ENCODE data around the gene IFNLR1. TPM values are rescaled to one million over a fixed set of nuclear protein-coding genes. Genes with fewer than 3 reads are reported as not detected.

IFNLR1 gene
- total RNA-seq, 2 donors from 2014 or later, result 0.14 TPM; not detected in 1

DNA sequence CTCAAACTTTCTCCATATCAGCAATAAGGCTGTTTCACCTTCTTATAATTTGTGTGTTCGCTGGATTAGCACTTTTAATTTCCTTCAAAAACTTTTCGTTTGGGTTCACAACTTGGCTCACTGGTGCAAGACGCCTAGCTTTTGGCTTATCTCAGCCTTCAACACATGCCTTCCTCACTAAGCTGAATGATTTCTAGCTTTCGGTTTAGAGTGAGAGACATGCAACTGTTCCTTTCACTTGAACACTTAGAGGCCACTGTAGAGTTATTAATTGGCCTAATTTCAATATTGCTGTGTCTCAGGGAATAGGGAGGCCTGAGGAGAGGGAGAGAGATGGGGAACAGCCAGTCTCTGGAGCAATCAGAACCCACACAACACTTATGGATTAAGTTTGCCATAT is 41.2 kb upstream of the IFNLR1 start:
- Histone ChIP-seq H3K27me3 (replicated peaks; ENCODE audit: insufficient read depth) (no peaks in the 10 kb centered on the region), H3K27ac (no peak overlapping the region), H3K9me3 (no peaks in the 10 kb centered on the region), H3K4me1 (ENCODE audit: control insufficient read depth in 1 of 2, low read depth in 2 of 2) (no peaks in the 10 kb centered on the region), H3K36me3 (no peaks in the 10 kb centered on the region), H3K4me3 (no peak overlapping the region)
- TF ChIP-seq, protein P1, sequence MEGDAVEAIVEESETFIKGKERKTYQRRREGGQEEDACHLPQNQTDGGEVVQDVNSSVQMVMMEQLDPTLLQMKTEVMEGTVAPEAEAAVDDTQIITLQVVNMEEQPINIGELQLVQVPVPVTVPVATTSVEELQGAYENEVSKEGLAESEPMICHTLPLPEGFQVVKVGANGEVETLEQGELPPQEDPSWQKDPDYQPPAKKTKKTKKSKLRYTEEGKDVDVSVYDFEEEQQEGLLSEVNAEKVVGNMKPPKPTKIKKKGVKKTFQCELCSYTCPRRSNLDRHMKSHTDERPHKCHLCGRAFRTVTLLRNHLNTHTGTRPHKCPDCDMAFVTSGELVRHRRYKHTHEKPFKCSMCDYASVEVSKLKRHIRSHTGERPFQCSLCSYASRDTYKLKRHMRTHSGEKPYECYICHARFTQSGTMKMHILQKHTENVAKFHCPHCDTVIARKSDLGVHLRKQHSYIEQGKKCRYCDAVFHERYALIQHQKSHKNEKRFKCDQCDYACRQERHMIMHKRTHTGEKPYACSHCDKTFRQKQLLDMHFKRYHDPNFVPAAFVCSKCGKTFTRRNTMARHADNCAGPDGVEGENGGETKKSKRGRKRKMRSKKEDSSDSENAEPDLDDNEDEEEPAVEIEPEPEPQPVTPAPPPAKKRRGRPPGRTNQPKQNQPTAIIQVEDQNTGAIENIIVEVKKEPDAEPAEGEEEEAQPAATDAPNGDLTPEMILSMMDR (IDR thresholded peaks at IDR 0.05), result no peak
- DNase-seq (ENCODE audit: low spot score), result no peak
- no peak for ATAC-seq (ENCODE audit: insufficient number of reproducible peaks, low FRiP score, low read depth)

DNA sequence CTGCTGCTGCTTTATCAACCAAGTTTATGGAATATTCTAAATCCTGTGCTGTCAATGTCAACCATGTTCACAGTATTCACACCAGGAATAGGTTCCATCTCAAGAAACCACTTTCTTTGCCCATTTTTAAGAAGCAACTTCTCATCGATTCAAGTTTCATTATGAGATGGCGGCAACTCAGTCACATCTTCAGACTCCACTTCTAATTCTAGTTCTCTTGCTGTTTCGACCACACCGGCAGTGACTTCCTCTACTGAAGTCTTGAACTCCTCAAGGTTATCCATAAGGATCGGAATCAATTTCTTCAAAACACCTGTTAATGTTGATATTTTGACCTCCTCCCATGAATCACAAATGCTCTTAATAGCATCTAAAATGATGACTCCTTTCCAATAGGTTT is 39.7 kb upstream of the IFNLR1 start:
- no peaks in the 10 kb centered on the region for H3K9me3 ChIP-seq
- no peaks in the 10 kb centered on the region for H3K36me3 ChIP-seq
- ATAC-seq (ENCODE audit: insufficient number of reproducible peaks, low FRiP score, low read depth) (no peak), DNase-seq (ENCODE audit: low spot score) (no peak)
- H3K27ac ChIP-seq, result no peak overlapping the region
- TF ChIP-seq, protein P1 (IDR thresholded peaks at IDR 0.05), result no peak
- no peaks in the 10 kb centered on the region for H3K4me1 ChIP-seq (ENCODE audit: control insufficient read depth in 1 of 2, low read depth in 2 of 2)
- no peak overlapping the region for H3K4me3 ChIP-seq
- no peaks in the 10 kb centered on the region for H3K27me3 ChIP-seq (replicated peaks; ENCODE audit: insufficient read depth)

DNA sequence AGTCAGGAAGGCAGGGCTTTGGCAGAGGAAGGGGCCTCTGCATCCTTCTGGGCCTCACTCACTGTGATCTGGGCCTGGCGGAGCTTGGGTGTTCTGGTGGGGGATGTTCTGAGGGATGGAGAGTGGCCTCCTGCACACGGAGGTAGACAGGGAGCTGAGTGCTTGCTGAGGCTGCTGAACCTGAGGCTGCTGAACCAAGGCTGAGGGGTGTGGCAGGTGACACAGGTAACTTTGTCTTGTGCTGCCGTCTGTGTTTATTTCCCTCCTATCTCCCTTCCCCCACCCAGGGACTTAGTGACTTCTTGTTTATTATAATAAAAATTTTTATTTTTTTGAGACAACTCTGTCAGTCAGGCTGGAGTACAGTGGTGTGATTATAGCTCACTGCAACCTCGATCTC is 37.7 kb upstream of the IFNLR1 start:
- H3K36me3 ChIP-seq, result no peaks in the 10 kb centered on the region
- no peaks in the 10 kb centered on the region for H3K9me3 ChIP-seq
- no peak overlapping the region for H3K4me3 ChIP-seq
- H3K27ac ChIP-seq, result no peak overlapping the region
- ATAC-seq (ENCODE audit: insufficient number of reproducible peaks, low FRiP score, low read depth) (no peak), DNase-seq (ENCODE audit: low spot score) (no peak)
- TF ChIP-seq, protein P1 (IDR thresholded peaks at IDR 0.05), result no peak
- H3K27me3 ChIP-seq (replicated peaks; ENCODE audit: insufficient read depth), result no peaks in the 10 kb centered on the region
- H3K4me1 ChIP-seq (ENCODE audit: control insufficient read depth in 1 of 2, low read depth in 2 of 2), result no peaks in the 10 kb centered on the region

DNA sequence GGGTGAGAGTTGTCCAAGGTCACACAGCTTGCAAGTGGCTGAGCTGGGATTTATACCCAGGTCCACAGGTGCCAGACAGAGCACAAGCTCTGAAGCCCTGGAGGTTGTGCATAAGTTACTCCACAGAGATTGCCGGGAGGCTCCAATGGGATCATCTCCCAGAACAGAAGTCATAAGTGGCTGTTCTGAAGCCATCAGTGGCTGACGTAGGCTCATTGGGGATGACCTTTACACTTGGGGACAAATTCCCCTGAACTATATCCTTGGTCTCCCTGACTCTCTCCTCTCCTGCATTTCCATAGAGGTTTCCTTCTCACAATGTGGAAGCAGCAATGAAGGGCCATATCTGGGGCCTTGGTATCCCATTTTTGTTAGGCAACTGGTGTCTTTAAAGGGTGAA is 37.0 kb upstream of the IFNLR1 start:
- Histone ChIP-seq H3K4me1 (ENCODE audit: control insufficient read depth in 1 of 2, low read depth in 2 of 2) (no peaks in the 10 kb centered on the region), H3K4me3 (no peak overlapping the region), H3K9me3 (no peaks in the 10 kb centered on the region), H3K36me3 (no peaks in the 10 kb centered on the region), H3K27ac (no peak overlapping the region), H3K27me3 (replicated peaks; ENCODE audit: insufficient read depth) (no peaks in the 10 kb centered on the region)
- DNase-seq (ENCODE audit: low spot score), result no peak
- ATAC-seq (ENCODE audit: insufficient number of reproducible peaks, low FRiP score, low read depth), result no peak
- TF ChIP-seq, protein P1 (IDR thresholded peaks at IDR 0.05), result no peak

DNA sequence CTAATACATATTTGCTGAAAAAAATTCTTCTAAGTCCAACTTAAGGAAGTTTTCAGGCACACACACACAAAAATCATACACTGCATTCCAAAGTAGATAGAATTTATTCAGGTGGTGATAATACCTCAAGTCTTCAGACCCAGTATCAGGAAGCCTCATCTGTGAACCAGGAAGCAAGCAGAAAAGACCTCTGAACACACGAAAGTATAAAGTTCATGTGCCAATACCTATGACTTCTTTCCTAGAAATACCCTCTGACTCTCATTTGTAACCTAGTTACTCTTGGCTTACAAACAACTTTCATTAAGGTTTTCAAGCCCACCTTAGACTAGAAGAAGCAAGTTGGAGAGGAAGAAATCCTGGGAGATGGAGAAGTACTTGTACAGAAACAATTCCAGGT is 35.7 kb upstream of the IFNLR1 start:
- DNase-seq (ENCODE audit: low spot score) (no peak), ATAC-seq (ENCODE audit: insufficient number of reproducible peaks, low FRiP score, low read depth) (no peak)
- H3K27ac ChIP-seq, result no peak overlapping the region
- no peaks in the 10 kb centered on the region for H3K36me3 ChIP-seq
- no peak overlapping the region for H3K4me3 ChIP-seq
- no peaks in the 10 kb centered on the region for H3K9me3 ChIP-seq
- no peaks in the 10 kb centered on the region for H3K27me3 ChIP-seq (replicated peaks; ENCODE audit: insufficient read depth)
- H3K4me1 ChIP-seq (ENCODE audit: control insufficient read depth in 1 of 2, low read depth in 2 of 2), result no peaks in the 10 kb centered on the region
- TF ChIP-seq, protein P1 (IDR thresholded peaks at IDR 0.05), result no peak
